OCI-LY3 (cell line): ENCODE data around the gene LBP.

Source experiments
- CTCF ChIP-seq: fragments of 200-600, 300-600 bp; sonication (generic); IDR thresholded peaks from 2 replicates; pipeline ENCODE4 v1.5.1; 2014; ENCODE audit warnings: antibody characterized with exemption, low read length, low read depth
- EZH2phosphoT487 ChIP-seq: fragments of 200-600 bp; shearing (Covaris generic); IDR thresholded peaks from 2 replicates; pipeline ENCODE4 v1.6.1; 2018; ENCODE audit warnings: antibody characterized with exemption, mixed run types, low read depth

GRCh38 chr20:38315290-38315966 is 30.9 kb upstream of the LBP start:
- TF ChIP-seq CTCF = no peak
- TF ChIP-seq EZH2phosphoT487 = no peak
